ENCODE results near the gene PCYT1A. TPM values are rescaled to one million over a fixed set of nuclear protein-coding genes. Genes with fewer than 3 reads are reported as not detected.

Gene PCYT1A
- total RNA-seq: 84.5 and 114 TPM in 2 replicates

DNA sequence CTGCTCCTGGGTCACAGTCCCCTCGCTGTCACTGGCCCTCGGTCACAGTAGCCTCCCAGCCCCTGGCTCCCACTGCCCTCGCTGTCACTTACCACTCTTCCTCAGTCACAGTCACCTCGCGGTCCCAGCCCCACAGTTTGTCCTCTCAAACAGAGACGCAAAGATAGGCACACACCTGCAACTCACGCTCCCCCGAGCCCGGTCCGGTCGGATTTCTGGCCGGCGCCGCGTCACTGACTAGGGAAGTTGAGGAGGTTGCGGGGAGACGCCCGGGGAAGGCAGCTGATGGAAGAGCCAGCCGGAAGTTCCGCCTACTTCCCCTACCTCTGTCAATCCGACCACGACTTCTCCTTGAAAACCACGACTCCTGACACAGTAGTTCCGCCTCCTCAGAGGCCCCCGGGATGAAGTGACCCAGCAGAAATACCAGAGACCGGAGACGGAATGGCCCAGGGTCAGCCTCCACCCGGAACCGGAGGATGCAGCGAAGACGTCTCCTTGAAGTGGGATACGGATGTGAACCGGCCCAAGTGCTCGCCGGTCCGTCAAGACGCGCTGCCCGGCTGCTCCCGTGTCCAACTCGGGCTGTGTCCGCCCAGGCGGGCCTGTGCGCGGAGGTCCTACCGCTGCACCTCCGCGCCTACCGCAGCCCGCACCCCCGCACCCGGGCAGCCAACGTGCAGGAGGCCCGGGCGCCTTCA lies at the start of gene PCYT1A:
Gene PCYT1A (minus strand): TSS at position 287 of the 701 bp plus-strand sequence. CDS start 17,195 bp downstream, outside the sequence.

DNA sequence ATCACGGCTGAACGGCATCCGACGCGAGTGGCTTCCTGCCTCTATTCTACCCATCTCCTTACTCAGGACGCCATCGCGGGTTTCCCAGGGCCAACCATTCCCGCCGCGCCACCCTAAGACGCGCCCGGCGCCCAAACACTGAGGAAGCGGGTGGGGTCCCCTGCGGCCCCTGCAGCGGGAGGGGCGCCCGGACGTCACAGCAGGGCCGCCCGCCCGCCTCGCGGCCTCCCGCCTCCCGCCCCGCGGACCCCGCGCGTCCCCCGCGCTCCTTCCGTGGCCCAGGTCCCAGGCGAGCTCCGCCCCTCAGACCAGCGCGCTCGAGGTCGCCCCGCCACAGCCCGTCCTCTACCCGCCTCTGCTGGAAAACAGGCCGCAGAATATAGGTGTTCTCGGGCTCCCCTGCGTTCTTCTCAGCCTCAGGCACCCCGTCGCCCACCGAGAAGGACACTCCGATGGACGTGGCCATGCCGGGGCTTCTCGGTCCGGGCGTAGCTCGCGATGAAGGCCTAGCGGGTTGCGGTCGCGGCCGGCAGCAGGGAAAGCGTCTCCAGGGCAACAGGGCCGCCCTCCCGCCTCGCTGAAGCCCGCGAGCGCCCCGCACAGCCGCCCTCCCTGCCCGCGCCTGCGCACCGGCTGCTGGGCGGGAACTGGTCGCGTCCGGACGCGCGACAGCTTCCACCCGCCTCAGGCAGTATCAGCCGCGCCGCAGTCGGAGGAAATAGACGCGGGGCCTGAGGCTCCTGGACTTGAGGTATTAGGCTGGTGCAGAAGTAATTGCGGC lies 30.4 kb upstream of the PCYT1A start, which contains the start of gene DYNLT2B:
Gene DYNLT2B (minus strand): TSS at position 554 of the 781 bp plus-strand sequence. CDS start 88 bp downstream, at position 466.

GRCh38 chr3:196216089-196216564 lies 71.4 kb downstream of the PCYT1A start, which contains the start of gene SLC51A:
TSS of gene SLC51A (plus strand) at chr3:196216534. CDS start at chr3:196216713, 179 bp downstream.

DNA sequence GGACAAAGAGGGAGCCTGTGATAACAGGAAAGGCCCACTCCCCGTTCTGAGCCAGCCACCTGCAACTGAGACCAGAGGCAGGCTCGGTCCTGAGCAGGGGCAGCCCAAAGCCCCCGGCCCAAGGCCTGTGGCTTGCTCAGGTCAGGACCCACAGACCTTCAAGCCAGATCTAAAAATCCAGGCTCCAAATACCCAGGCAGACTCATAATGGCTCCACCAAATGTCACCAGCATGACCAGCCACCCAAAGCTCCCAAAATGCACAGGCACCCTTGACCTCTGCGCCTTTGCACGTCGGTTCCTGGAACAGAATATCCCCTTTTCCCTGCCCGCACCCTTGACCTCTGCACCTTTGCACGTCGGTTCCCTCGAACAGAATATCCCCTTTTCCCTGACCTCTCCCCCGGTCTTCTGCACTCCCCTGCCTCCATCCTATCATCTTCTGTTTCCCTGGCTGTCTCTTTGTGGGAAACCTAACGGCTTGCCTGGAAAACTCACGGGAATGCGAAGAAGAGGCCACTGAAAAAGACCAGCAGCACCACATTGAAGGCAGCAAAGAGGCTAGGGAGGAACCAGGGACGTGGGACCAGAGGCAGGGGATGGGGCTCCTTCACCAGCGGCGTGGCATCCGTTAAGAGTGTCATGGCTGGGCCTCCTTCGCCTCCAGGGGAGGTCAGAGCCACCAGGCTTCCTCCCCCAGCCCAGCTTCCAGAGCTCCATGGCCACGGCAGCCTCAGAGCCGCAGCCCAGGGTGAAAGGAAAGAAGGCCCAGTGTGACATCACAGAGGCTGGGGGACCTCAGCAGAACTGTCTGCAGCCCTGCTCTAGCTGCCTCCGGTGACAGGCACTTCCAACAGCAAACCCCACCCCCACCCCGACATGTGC lies 76.6 kb downstream of the PCYT1A start, which contains the start of gene ZDHHC19:
Gene ZDHHC19 (minus strand): TSS at position 728 of the 884 bp plus-strand sequence. CDS start 85 bp downstream, at position 643.

Other genes with a start within 250 kb of the PCYT1A start
- gene TFRC, start 205.6 kb downstream of the PCYT1A start, total RNA-seq: 42.4 and 58.0 TPM in 2 replicates
- not detected in 2 replicates for gene ZDHHC19, start 76.3 kb downstream of the PCYT1A start, total RNA-seq
- not detected in 2 replicates for gene SLC51A, start 71.2 kb downstream of the PCYT1A start, total RNA-seq
- 12.6 and 30.8 TPM in 2 replicates for gene DYNLT2B, start 30.5 kb upstream of the PCYT1A start, total RNA-seq
- 1.7 and 4.1 TPM in 2 replicates for gene TM4SF19, start 50.7 kb upstream of the PCYT1A start, total RNA-seq
- 5.8 and 9.6 TPM in 2 replicates for gene UBXN7, start 144.7 kb upstream of the PCYT1A start, total RNA-seq
- 9.8 and 13.3 TPM in 2 replicates for gene RNF168, start 216.0 kb upstream of the PCYT1A start, total RNA-seq
- not detected in 2 replicates for gene SMCO1, start 227.6 kb upstream of the PCYT1A start, total RNA-seq

All from myometrial cell (primary cell).